ENCODE results near the gene HIBCH. TPM values are rescaled to one million over a fixed set of nuclear protein-coding genes. Genes with fewer than 3 reads are reported as not detected.
"Not testable (repeated sequence)": the region's sequence is repeated elsewhere in the genome, so short reads cannot be mapped to it uniquely, and the experiment has no call there.

The HIBCH gene
- polyA plus RNA-seq, 3 donors: 72.2 to 82.9 (median 81.6) TPM

DNA sequence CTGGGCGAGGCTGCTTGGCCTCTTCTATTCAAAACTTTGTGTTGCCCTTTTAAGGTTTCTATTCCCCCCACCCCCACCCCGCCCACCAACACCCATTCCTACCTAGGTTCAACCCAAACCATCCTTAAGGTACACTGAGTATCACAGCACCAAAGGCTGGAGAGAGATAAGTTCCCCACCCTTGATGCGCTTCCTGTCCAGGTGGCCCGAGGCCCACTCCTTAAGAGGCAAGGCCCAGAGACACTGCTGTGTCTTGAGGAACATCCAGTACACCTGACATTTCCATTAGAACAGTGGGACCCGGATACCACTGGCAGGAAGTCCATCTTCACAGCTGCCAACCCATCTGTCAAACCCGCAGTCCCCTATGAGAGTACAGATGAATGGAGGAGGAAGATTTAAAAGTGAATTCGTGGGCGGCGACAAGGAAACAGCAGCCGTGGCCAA lies 23.5 kb upstream of the HIBCH start:
- DNase-seq (ENCODE audit: low read depth in 3 of 3, low spot score in 2 of 3): no peak

DNA sequence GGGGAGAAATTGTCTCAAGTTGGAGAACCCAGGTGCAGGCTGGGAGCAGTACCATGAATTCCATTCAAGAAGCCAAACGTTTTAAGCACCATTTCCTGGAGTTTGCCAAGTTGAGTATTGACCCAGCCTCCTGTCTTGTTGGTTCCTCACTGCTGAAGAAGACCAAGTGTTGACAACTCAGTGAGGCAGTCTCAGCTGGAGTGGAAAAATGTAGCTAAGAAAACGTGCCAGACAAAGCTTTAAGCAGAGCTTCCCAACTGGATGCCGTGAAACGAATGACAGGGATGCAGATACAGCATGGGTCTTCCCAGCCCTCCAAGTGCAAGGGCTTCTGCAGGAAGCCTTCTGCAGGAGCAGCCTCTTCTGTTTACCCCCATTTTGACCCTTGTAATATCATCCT lies 23.0 kb upstream of the HIBCH start:
- no peak for DNase-seq (ENCODE audit: low read depth in 3 of 3, low spot score in 2 of 3)

DNA sequence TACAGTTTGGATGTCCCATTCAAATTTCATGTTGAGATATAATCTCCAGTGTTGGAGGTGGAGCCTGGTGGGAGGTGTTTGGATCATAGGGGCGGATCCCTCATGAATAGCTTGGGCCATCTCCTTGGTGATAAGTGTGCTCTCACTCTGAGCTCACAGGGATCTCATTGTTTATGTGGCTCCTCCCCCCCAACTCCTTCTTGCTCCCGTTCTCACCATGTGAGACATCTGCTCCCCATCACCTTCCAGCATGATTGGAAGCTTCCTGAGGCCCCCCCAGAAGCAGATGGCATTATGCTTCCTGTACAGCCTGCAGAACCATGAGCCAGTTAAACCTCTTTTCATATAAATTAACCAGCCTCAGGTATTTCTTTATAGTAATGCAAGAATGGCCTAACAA lies 20.7 kb upstream of the HIBCH start:
- DNase-seq (ENCODE audit: low read depth in 3 of 3, low spot score in 2 of 3): no peak

GRCh38 chr2:190339394-190339793 lies 19.8 kb upstream of the HIBCH start:
- no peak for DNase-seq (ENCODE audit: low read depth in 3 of 3, low spot score in 2 of 3)

DNA sequence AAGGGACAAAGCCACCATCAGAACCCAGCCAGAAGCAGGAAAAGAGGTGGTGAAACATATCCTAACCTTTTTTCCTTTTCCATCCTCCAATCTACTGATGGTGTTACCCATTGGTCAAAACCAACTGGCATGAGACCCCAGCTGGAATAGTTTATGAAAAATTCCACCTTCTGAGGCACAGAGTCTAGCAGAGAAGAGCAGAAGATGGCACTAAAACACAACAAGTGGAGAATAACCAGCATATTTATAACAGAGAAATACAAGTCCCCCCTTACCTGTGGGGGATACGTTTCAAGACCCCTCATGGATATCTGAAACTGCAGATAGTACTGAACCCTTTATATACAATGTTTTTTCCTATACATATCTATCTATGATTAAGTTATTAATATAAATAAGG lies 18.8 kb upstream of the HIBCH start:
- DNase-seq (ENCODE audit: low read depth in 3 of 3, low spot score in 2 of 3): no peak

GRCh38 chr2:190336420-190336819 lies 16.8 kb upstream of the HIBCH start:
- DNase-seq (ENCODE audit: low read depth in 3 of 3, low spot score in 2 of 3): no peak

DNA sequence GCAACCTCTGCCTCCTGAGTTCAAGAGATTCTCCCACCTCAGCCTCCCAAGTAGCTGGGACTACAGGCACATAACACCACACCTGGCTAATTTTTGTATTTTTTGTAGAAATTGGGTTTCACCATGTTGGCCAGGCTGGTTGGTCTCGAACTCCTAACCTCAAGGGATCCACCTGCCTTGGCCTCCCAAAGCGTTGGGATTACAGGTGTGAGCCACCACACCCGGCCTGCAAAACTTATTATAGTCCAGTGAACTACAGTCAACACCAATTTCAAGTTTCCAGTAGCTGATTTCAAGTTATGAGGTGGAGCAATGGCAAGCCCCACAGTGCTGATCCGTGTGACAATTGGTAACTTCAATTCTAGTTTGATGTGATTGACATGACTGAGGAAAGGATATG lies 16.0 kb upstream of the HIBCH start:
- not testable (repeated sequence) for DNase-seq (ENCODE audit: low read depth in 3 of 3, low spot score in 2 of 3)

DNA sequence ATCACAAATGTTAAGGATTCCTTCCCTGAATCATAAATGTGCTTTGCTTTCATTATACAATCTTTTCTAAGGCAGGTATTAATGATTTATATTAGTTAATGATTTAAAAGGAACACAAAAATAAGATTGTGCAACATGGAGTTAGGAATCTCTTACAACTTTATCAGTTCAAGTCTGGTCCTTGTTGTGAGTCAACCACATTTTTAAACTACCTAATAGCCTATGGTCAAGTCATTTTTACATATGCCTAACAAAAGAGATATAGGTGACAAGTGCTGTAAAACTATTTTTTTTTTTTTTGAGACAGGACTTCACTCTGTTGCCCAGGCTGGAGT lies 15.6 kb upstream of the HIBCH start:
- DNase-seq (ENCODE audit: low read depth in 3 of 3, low spot score in 2 of 3): no peak

GRCh38 chr2:190334479-190335224 lies 15.0 kb upstream of the HIBCH start:
- no peak for DNase-seq (ENCODE audit: low read depth in 3 of 3, low spot score in 2 of 3)

DNA sequence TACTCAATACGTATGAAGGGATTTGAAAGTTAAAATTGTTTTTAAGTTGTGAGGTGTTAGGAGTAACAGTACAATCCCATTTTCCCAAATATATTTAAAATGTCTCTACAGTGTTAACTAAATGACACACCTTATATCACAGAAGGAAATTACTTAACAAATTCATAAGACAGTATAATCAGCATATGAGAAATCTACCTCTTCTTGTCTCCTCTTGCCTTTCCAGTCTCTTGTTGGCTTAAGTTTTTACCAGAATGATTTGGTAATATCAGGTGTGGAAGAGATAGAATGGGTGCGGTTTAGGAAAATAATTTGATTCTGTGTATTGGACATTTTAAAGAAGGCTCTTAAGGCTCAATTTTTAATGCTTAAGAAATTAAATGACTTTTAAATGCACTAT lies 14.3 kb upstream of the HIBCH start:
- no peak for DNase-seq (ENCODE audit: low read depth in 3 of 3, low spot score in 2 of 3)

- no peak for DNase-seq (ENCODE audit: low read depth in 3 of 3, low spot score in 2 of 3)
Observed at GRCh38 chr2:190333395-190333794, 13.8 kb upstream of the HIBCH start.

GRCh38 chr2:190328573-190329147 lies 9.0 kb upstream of the HIBCH start:
- no peak for DNase-seq (ENCODE audit: low read depth in 3 of 3, low spot score in 2 of 3)

DNA sequence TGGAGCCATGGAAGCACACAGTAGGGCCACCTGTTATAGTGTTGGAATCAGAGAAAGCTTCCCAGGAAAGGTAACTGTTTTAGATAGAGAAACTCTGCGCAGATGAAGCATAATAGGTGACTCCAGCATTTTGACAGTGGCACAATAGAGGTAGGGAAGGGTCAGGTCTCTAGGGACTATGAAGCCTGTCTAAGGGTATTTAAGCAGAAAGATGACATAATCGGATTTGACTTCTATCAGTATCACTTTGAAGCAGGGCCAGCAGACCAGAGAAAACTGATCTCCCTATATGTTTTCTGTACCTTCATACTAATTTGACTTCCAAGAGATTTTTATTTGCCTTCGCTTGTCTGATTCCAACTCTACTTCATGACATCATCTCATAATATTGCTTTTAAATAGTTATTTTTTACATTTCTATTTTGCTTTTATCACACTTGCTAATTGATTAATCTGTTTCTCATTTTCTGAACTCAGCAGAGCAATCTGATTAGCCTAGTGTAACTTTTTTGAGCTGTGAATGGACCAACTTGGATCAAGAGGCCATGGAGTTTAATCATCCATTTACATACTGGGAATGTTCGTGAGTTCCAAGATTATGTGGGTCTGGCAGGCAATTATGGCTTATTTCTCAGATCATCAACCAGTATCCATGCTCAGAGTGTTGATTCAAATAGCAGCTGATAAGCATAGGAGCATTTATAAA lies 8.4 kb upstream of the HIBCH start:
- no peak for DNase-seq (ENCODE audit: low read depth in 3 of 3, low spot score in 2 of 3)

- DNase-seq (ENCODE audit: low read depth in 3 of 3, low spot score in 2 of 3): no peak
Observed at GRCh38 chr2:190325588-190325987, 6.0 kb upstream of the HIBCH start.

DNA sequence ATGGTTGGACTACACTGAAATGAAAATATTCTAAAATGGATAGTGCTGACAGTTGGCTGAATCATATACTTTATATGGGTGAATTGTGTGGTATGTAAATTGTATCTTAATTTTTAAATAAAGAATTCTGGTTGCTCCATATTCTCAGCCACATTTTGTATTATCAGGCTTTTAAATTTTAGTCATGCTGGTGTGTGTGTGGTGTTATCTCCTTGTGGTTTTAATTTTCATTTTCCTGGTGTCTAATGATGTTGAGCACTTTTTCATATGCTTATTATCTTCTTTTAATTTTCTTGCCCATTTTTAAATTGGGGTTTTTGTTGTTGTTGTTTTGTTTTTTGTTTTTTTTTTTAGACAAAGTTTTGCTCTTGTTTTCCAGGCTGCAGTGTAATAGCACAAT lies 3.8 kb upstream of the HIBCH start:
- no peak for DNase-seq (ENCODE audit: low read depth in 3 of 3, low spot score in 2 of 3)

DNA sequence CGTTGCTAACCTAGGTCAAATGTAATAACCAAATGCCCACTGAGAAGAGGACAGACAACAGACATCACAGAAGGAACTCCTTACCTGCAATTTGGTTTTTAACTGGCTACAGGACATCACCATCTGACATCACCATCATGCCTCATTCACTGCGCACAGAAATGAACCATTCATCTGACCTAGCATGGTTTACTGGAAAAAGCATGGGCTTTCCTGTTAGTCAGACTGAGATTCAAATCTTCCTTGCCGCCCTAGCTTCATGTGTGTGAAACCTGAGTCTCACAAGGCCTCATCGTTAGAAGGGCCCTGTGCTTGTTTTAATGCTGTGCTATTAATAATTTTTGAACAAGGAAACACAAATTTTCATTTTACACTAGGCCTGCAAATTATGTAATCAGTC lies 1.1 kb upstream of the HIBCH start:
- no peak for DNase-seq (ENCODE audit: low read depth in 3 of 3, low spot score in 2 of 3)

DNA sequence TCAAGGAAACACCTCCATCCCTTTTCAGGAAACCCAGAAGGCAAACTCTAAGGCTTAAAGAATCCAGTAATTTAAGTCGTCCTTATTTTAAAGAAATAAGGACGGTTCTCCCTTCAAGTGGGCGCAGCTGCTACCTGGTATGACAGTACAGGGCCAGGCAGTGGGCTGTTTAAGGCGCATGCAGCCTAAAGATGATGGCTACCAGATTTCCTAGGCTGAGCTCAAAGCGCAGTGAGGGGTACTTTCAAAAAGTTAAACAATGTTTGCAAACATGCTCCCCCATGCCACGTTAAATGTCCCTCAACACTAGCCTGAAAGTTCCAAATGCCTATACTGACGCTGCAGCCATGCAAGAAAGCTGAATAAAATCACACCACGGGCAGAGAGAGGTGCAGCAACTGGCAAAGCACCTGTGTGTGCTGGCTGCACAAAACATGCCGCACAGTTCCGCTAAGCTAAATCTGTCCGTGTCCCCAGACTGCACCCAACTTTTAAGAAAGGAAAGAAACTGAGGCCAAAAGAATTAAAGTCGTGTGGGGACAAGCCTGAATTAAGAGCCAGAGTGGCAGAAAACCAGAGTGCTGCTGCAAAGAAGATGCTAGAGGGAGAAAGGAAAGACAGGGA lies 583 bp downstream of the HIBCH start:
- peak in 1 of 3 donors; percentile 29 for DNase-seq (ENCODE audit: low read depth in 3 of 3, low spot score in 2 of 3)

DNA sequence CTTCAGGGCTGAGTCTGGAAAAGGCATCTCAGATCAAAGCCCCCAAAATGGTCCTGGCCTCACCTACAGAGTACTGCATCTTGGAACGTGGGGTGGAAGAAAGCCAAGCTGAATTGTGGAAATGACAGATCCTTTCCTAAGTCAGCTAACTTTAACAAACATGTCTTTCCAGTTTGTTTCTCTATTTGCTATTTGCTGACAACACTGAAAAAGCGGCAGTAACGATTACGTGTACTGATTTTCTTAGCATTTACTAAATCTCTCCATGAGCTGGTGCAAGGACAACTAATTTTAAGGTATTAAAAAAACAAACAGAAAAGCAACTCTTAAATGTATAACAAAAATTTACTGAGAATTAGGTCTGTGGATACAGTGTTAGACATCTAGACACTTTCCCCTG lies 1.1 kb downstream of the HIBCH start:
- no peak for DNase-seq (ENCODE audit: low read depth in 3 of 3, low spot score in 2 of 3)

DNA sequence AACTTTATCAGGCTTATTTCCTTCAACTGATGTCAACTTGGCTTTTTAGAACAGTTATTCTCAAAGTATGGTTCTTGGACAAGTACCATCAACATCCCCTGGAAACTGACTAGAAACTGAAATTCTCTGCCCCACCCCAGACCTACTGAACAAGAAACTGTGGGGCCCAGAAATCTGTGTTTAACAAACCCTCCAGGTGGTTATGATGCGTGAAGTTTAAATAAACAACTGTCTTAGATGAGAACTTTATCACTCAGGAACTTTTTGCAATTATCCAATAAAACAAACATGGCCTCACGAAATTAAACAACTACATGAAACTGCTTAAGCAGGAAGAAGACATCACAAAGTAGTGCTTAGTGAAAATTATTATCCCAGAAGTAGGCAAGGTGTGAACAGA lies 4.4 kb downstream of the HIBCH start:
- no peak for DNase-seq (ENCODE audit: low read depth in 3 of 3, low spot score in 2 of 3)

DNA sequence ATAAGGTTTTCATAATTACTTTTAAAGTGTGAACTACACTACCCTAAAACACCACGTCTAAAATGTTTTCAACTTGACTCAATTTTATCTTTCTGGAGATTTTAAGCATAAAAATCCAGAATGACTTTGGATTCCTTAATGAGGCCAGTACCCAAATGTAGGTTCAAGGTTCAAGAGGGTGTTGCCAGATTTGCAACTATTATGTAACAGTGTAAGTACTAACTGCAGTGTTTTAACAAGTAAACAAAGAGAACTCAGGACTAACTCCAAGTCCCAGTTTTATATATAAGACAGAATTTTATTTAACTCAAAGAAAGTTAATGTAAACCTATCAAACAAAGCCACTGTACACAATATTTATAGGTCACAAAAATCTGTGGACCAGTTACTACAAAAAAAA lies 5.7 kb downstream of the HIBCH start:
- no peak for DNase-seq (ENCODE audit: low read depth in 3 of 3, low spot score in 2 of 3)

GRCh38 chr2:190312635-190313025 lies 7.0 kb downstream of the HIBCH start:
- DNase-seq (ENCODE audit: low read depth in 3 of 3, low spot score in 2 of 3): not testable (repeated sequence)
